Mesenchymal stem cell (in vitro differentiated cells and primary cell): ENCODE measurements around the gene SIDT2.

Experiments
- DNase-seq: peaks from one replicate; pipeline ENCODE4 v3.0.0-alpha.2; 2013
- H2AFZ ChIP-seq: one replicate; pipeline ENCODE4 v1.6.1; 2013; ENCODE audit warnings: low read depth, mild to moderate bottlenecking, control low read depth, inconsistent platforms, low read length, moderate library complexity
- H2AK5ac ChIP-seq: 2 replicates; pipeline ENCODE4 v1.6.1; 2013; ENCODE audit warnings: low read length, moderate library complexity, mild to moderate bottlenecking, inconsistent platforms; ENCODE audit not compliant: severe bottlenecking
- H2BK120ac ChIP-seq: one replicate; pipeline ENCODE4 v1.6.1; 2013; ENCODE audit warnings: low read depth, mild to moderate bottlenecking, inconsistent platforms, low read length, moderate library complexity
- H2BK12ac ChIP-seq, 2 experiments: one replicate each; pipeline ENCODE4 v1.6.1; 2013; ENCODE audit warnings: inconsistent platforms in 2 of 2, low read length in 2 of 2, mild to moderate bottlenecking in 2 of 2, moderate library complexity in 2 of 2, control low read depth in 1 of 2
- H2BK15ac ChIP-seq: one replicate; pipeline ENCODE4 v1.6.1; 2013; ENCODE audit warnings: mild to moderate bottlenecking, low read depth, inconsistent platforms; ENCODE audit not compliant: poor library complexity, severe bottlenecking
- H2BK5ac ChIP-seq: 2 replicates; pipeline ENCODE4 v1.6.1; 2013; ENCODE audit warnings: low read depth, mild to moderate bottlenecking, low read length, control low read depth, inconsistent platforms; ENCODE audit not compliant: poor library complexity, severe bottlenecking
- H3K14ac ChIP-seq, 2 experiments: one replicate each; pipeline ENCODE4 v1.6.1; 2013; ENCODE audit warnings: inconsistent platforms in 2 of 2, low read length in 2 of 2, control low read depth in 1 of 2, mild to moderate bottlenecking in 1 of 2, moderate library complexity in 1 of 2
- H3K18ac ChIP-seq, 2 experiments: one replicate each; pipeline ENCODE4 v1.6.1; 2013; ENCODE audit warnings: inconsistent platforms in 2 of 2, low read length in 2 of 2, control low read depth in 1 of 2, low read depth in 1 of 2, mild to moderate bottlenecking in 1 of 2
- H3K23ac ChIP-seq, 2 experiments: one replicate each; pipeline ENCODE4 v1.6.1; 2013; ENCODE audit warnings: inconsistent platforms in 2 of 2, low read length in 2 of 2, mild to moderate bottlenecking in 2 of 2, moderate library complexity in 2 of 2, control low read depth in 1 of 2
- H3K27ac ChIP-seq: 2 replicates; pipeline ENCODE4 v1.5.1; 2013; ENCODE audit warnings: mild to moderate bottlenecking, moderate library complexity, low read length, control low read depth, inconsistent platforms; ENCODE audit not compliant: poor library complexity, severe bottlenecking
- H3K27me3 ChIP-seq, 2 experiments: 2 replicates each; pipeline versions ENCODE4 v1.6.1 to v1.7.0; 2013; ENCODE audit warnings: low read length in 2 of 2, mild to moderate bottlenecking in 2 of 2, moderate library complexity in 2 of 2, control low read depth in 1 of 2, inconsistent platforms in 1 of 2; ENCODE audit not compliant: control insufficient read depth in 1 of 2, insufficient read depth in 1 of 2
- H3K36me3 ChIP-seq, 2 experiments: 2 replicates each; pipeline versions ENCODE4 v1.6.1 to v1.7.0; 2013; ENCODE audit warnings: low read length in 2 of 2, control low read depth in 1 of 2, inconsistent platforms in 1 of 2, low read depth in 1 of 2, mild to moderate bottlenecking in 1 of 2; ENCODE audit not compliant: insufficient read depth in 2 of 2, control insufficient read depth in 1 of 2
- H3K4ac ChIP-seq, 2 experiments: one replicate each; pipeline ENCODE4 v1.6.1; 2013; ENCODE audit warnings: inconsistent platforms in 2 of 2, low read length in 2 of 2, mild to moderate bottlenecking in 2 of 2, moderate library complexity in 2 of 2, control low read depth in 1 of 2, low read depth in 1 of 2
- H3K4me1 ChIP-seq: 2 replicates; pipeline ENCODE4 v1.6.1; 2013; ENCODE audit warnings: low read depth, low read length, control low read depth; ENCODE audit not compliant: control insufficient read depth, insufficient read depth
- H3K4me2 ChIP-seq: 2 replicates; pipeline ENCODE4 v1.6.1; 2013; ENCODE audit warnings: low read length, mild to moderate bottlenecking, inconsistent platforms; ENCODE audit not compliant: poor library complexity, severe bottlenecking
- H3K4me3 ChIP-seq, 2 experiments: 2 replicates each; pipeline versions ENCODE4 v1.5.1 to v1.7.0; 2013; ENCODE audit warnings: low read length in 2 of 2, mild to moderate bottlenecking in 2 of 2, control low read depth in 1 of 2, low read depth in 1 of 2; ENCODE audit not compliant: insufficient read depth in 1 of 2
- H3K79me1 ChIP-seq: replicated peaks from 2 replicates; pipeline ENCODE4 v1.6.1; 2013; ENCODE audit warnings: mild to moderate bottlenecking, control low read depth, low read length, inconsistent platforms; ENCODE audit not compliant: poor library complexity, severe bottlenecking
- H3K9ac ChIP-seq: 2 replicates; pipeline ENCODE4 v1.7.0; 2013; ENCODE audit warnings: mild to moderate bottlenecking, low read length, moderate library complexity
- H3K9me3 ChIP-seq: 2 replicates; pipeline ENCODE4 v1.7.0; 2013; ENCODE audit warnings: mild to moderate bottlenecking, low read length; ENCODE audit not compliant: control insufficient read depth
- H4K8ac ChIP-seq: one replicate; pipeline ENCODE4 v1.6.1; 2013; ENCODE audit warnings: inconsistent platforms, mild to moderate bottlenecking, low read length, moderate library complexity
- H4K91ac ChIP-seq: one replicate; pipeline ENCODE4 v1.6.1; 2013; ENCODE audit warnings: mild to moderate bottlenecking, low read length, inconsistent platforms
- WGBS: methylation state at CpG from one replicate; pipeline ENCODE4 v1.1.7; 2013; ENCODE audit warnings: mixed read lengths; 5-methylcytosine and 5-hydroxymethylcytosine counted together

Gene SIDT2

GRCh38 chr11:117202386-117203068 lies 24.0 kb downstream of the SIDT2 start:
- no peak overlapping the region for H2AFZ ChIP-seq
- no peak overlapping the region for H2BK12ac ChIP-seq
- H2BK5ac ChIP-seq, result no peak overlapping the region
- H3K4me3 ChIP-seq, result no peak overlapping the region
- peaks cover 4% of the 10 kb centered on the region for H3K79me1 ChIP-seq
- no peak for DNase-seq
- peaks cover 59% of the 10 kb centered on the region for H3K4me1 ChIP-seq
- no peak overlapping the region for H4K8ac ChIP-seq
- no peak overlapping the region for H4K91ac ChIP-seq
- H3K9ac ChIP-seq, result no peak overlapping the region
- peak overlapping the region in 1 of 2 experiments; percentile 14 for H3K23ac ChIP-seq
- H3K9me3 ChIP-seq, result no peaks in the 10 kb centered on the region
- H3K18ac ChIP-seq, result no peak overlapping the region
- 96% methylated on average over 6 of the region's 7 CpGs for WGBS
- peaks cover 25 to 49% of the 10 kb centered on the region in 2 experiments for H3K36me3 ChIP-seq
- no peak overlapping the region for H2AK5ac ChIP-seq
- no peak overlapping the region for H2BK15ac ChIP-seq
- H2BK120ac ChIP-seq, result no peak overlapping the region
- peak overlapping the region; percentile 96 for H3K27ac ChIP-seq
- no peak overlapping the region for H3K4ac ChIP-seq
- no peak overlapping the region for H3K14ac ChIP-seq
- H3K4me2 ChIP-seq, result peak overlapping the region; percentile 85
- H3K27me3 ChIP-seq, result no peaks in the 10 kb centered on the region

- Histone ChIP-seq H2BK12ac (no peak overlapping the region), H2BK15ac (no peak overlapping the region), H3K18ac (no peak overlapping the region), H3K9me3 (no peaks in the 10 kb centered on the region), H4K91ac (no peak overlapping the region), H3K27ac (peak overlapping the region; percentile 13), H2AFZ (no peak overlapping the region), H3K9ac (no peak overlapping the region), H3K4me1 (peaks cover 54% of the 10 kb centered on the region), H3K79me1 (peaks cover 4% of the 10 kb centered on the region), H2BK120ac (no peak overlapping the region), H3K27me3 (no peaks in the 10 kb centered on the region), H3K23ac (peak overlapping the region in 1 of 2 experiments; percentile 14), H4K8ac (no peak overlapping the region), H2BK5ac (no peak overlapping the region), H3K36me3 (peaks cover 25 to 49% of the 10 kb centered on the region in 2 experiments), H3K4ac (no peak overlapping the region), H2AK5ac (no peak overlapping the region), H3K4me2 (peak overlapping the region; percentile 85), H3K14ac (no peak overlapping the region), H3K4me3 (no peak overlapping the region)
- DNase-seq, result no peak
- WGBS, result 94% methylated on average over 10 of the region's 10 CpGs
These were observed 24.5 kb downstream of the SIDT2 start for GRCh38 chr11:117203069-117203407.

- no peak overlapping the region for H2AFZ ChIP-seq
These were observed 25.9 kb downstream of the SIDT2 start for GRCh38 chr11:117204283-117205080.

GRCh38 chr11:117205211-117205818 lies 26.8 kb downstream of the SIDT2 start:
- no peak overlapping the region for H2AFZ ChIP-seq
- no peak overlapping the region for H3K14ac ChIP-seq
- H3K4me3 ChIP-seq, result no peak overlapping the region
- no peaks in the 10 kb centered on the region for H3K9me3 ChIP-seq
- DNase-seq, result no peak
- no peak overlapping the region for H4K91ac ChIP-seq
- no peak overlapping the region for H3K18ac ChIP-seq
- H2BK5ac ChIP-seq, result no peak overlapping the region
- 97% methylated on average over 9 of the region's 11 CpGs for WGBS
- no peak overlapping the region for H3K4me2 ChIP-seq
- peaks cover 43% of the 10 kb centered on the region for H3K4me1 ChIP-seq
- no peak overlapping the region for H3K23ac ChIP-seq
- H2BK12ac ChIP-seq, result no peak overlapping the region
- H3K36me3 ChIP-seq, result peaks cover 28 to 52% of the 10 kb centered on the region in 2 experiments
- H3K27ac ChIP-seq, result peak overlapping the region; percentile 1
- H2AK5ac ChIP-seq, result no peak overlapping the region
- no peak overlapping the region for H2BK15ac ChIP-seq
- H3K79me1 ChIP-seq, result peaks cover 4% of the 10 kb centered on the region
- H2BK120ac ChIP-seq, result no peak overlapping the region
- no peak overlapping the region for H4K8ac ChIP-seq
- H3K27me3 ChIP-seq, result no peaks in the 10 kb centered on the region
- H3K4ac ChIP-seq, result no peak overlapping the region
- no peak overlapping the region for H3K9ac ChIP-seq

More at GRCh38 chr11:117204283-117205080, 25.9 kb downstream of the SIDT2 start:
- no peak overlapping the region for H4K91ac ChIP-seq
- peaks cover 48% of the 10 kb centered on the region for H3K4me1 ChIP-seq
- no peak overlapping the region for H3K4me2 ChIP-seq
- peak overlapping the region; percentile 1 for H3K27ac ChIP-seq
- H2BK120ac ChIP-seq, result no peak overlapping the region
- H3K4me3 ChIP-seq, result no peak overlapping the region
- peaks cover 25 to 52% of the 10 kb centered on the region in 2 experiments for H3K36me3 ChIP-seq
- no peak overlapping the region for H3K23ac ChIP-seq
- no peak overlapping the region for H4K8ac ChIP-seq
- H2BK15ac ChIP-seq, result no peak overlapping the region
- peaks cover 4% of the 10 kb centered on the region for H3K79me1 ChIP-seq
- no peaks in the 10 kb centered on the region for H3K9me3 ChIP-seq
- no peaks in the 10 kb centered on the region for H3K27me3 ChIP-seq
- H3K4ac ChIP-seq, result no peak overlapping the region
- no peak overlapping the region for H2AK5ac ChIP-seq
- H2BK12ac ChIP-seq, result no peak overlapping the region
- no peak for DNase-seq
- no peak overlapping the region for H3K14ac ChIP-seq
- no peak overlapping the region for H3K9ac ChIP-seq
- H3K18ac ChIP-seq, result no peak overlapping the region
- 91% methylated on average over 17 of the region's 17 CpGs for WGBS
- no peak overlapping the region for H2BK5ac ChIP-seq
